ENCODE measurements around the gene NEXN. TPM values are rescaled to one million over a fixed set of nuclear protein-coding genes. Genes with fewer than 3 reads are reported as not detected.

Gene NEXN
- total RNA-seq, 3 donors from 2014 or later = 12.8 to 18.4 (median 17.3) TPM

DNA sequence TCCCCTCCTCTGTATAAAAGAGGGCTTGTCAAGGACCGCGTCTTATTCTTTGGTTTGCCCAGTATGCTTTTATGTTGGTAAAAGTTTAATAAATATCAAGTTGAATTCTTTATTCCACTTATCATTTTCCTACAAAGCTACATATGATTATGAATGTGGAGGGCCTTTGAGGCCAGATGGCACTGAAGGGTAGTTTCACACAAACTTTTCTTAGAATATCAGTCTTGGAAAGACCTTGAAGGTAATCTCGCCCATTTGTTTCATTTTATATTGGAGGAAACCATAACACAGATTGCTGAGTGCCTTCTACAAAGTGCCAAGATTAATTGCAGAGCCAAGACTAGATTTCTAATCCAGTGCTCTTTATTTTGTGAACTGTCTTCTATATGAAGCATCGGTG lies 96.2 kb downstream of the NEXN start:
- Histone ChIP-seq H3K36me3 (no peaks in the 10 kb centered on the region), H3K27ac (no peak overlapping the region), H3K27me3 (no peaks in the 10 kb centered on the region), H3K4me3 (no peak overlapping the region), H3K4me1 (no peaks in the 10 kb centered on the region), H3K9me3 (no peaks in the 10 kb centered on the region)
- TF ChIP-seq POLR2A (IDR thresholded peaks at IDR 0.05) = no peak
- TF ChIP-seq, protein P1, sequence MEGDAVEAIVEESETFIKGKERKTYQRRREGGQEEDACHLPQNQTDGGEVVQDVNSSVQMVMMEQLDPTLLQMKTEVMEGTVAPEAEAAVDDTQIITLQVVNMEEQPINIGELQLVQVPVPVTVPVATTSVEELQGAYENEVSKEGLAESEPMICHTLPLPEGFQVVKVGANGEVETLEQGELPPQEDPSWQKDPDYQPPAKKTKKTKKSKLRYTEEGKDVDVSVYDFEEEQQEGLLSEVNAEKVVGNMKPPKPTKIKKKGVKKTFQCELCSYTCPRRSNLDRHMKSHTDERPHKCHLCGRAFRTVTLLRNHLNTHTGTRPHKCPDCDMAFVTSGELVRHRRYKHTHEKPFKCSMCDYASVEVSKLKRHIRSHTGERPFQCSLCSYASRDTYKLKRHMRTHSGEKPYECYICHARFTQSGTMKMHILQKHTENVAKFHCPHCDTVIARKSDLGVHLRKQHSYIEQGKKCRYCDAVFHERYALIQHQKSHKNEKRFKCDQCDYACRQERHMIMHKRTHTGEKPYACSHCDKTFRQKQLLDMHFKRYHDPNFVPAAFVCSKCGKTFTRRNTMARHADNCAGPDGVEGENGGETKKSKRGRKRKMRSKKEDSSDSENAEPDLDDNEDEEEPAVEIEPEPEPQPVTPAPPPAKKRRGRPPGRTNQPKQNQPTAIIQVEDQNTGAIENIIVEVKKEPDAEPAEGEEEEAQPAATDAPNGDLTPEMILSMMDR (IDR thresholded peaks at IDR 0.05) = no peak
- TF ChIP-seq POLR2AphosphoS5 (IDR thresholded peaks at IDR 0.05) = no peak
- no peak for DNase-seq (ENCODE audit: low spot score in 2 of 2)
- intact Hi-C loops (cut with DNase I; ENCODE audit: low total_unique reads) = no loop called here

DNA sequence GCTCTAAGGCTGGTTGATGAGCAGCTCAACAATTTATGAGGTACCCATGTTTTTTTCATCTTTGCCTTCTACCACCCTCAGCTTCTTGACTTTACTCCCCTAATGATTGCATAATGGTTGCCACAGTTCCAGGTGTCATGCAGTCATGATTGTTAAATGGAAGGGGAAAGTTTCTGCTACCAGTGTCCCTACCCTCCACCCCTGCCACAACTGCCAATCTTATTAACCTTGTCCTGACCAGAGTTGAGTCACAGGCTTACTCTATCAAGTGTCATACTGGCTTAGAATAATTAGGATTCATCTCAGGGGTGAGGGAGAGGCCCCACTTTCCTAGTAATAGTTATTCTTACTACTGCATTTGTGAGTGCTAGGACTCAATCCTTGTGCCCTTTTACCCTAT lies 98.4 kb downstream of the NEXN start:
- TF ChIP-seq, protein P1 (IDR thresholded peaks at IDR 0.05) = no peak
- TF ChIP-seq POLR2AphosphoS5 (IDR thresholded peaks at IDR 0.05) = no peak
- intact Hi-C loops (cut with DNase I; ENCODE audit: low total_unique reads) = no loop called here
- no peaks in the 10 kb centered on the region for H3K4me1 ChIP-seq

DNA sequence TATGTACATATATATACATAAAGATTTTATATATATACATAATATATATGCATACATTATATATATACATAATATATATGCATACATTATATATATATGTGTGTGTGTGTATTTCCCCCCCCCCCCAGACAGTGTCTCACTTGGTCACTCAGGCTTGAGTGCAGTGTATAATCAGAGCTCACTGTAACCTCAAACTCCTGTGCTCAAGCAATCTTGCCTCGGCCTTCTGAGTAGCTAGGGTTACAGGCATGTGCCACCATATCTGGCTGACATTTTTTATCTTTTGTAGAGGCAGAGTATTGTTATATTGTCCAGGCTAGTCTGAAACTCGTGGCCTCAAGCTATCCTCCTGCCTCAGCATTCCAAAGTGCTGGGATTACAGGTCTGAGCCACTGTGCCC lies 99.5 kb downstream of the NEXN start:
- Histone ChIP-seq H3K9me3 (no peaks in the 10 kb centered on the region), H3K4me1 (no peaks in the 10 kb centered on the region), H3K4me3 (no peak overlapping the region), H3K27me3 (no peaks in the 10 kb centered on the region), H3K36me3 (no peaks in the 10 kb centered on the region), H3K27ac (no peak overlapping the region)
- DNase-seq (ENCODE audit: low spot score in 2 of 2) = no peak
- TF ChIP-seq, protein P1 (IDR thresholded peaks at IDR 0.05) = no peak
- TF ChIP-seq POLR2AphosphoS5 (IDR thresholded peaks at IDR 0.05) = no peak
- TF ChIP-seq POLR2A (IDR thresholded peaks at IDR 0.05) = no peak
- intact Hi-C loops (cut with DNase I; ENCODE audit: low total_unique reads) = no loop called here

More for the DNA sequence above, 98.4 kb downstream of the NEXN start:
- no peak for DNase-seq (ENCODE audit: low spot score in 2 of 2)
- no peak overlapping the region for H3K4me3 ChIP-seq
- H3K9me3 ChIP-seq = no peaks in the 10 kb centered on the region
- no peak overlapping the region for H3K27ac ChIP-seq
- H3K36me3 ChIP-seq = no peaks in the 10 kb centered on the region
- no peaks in the 10 kb centered on the region for H3K27me3 ChIP-seq

DNA sequence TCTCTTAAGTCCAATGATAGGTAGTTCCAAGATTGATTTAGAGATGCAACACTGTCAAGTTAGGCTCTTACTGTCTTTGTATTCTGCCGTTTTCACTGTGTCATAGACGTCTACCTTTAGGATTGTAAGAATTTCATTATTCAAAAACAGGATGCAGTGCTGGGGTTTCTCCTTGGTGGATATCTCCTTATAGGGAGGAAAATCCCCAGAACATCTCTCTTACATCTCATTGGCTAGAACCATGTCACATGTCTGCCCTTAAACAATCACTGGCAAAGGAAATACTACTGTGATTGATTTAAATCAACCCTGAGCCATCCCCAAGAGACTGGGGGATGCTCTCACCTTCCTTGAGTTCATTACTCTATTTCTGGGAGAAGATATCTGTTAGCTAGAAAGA lies 101.3 kb downstream of the NEXN start:
- no peak overlapping the region for H3K4me3 ChIP-seq
- H3K27me3 ChIP-seq = no peaks in the 10 kb centered on the region
- no peaks in the 10 kb centered on the region for H3K4me1 ChIP-seq
- TF ChIP-seq, protein P1 (IDR thresholded peaks at IDR 0.05) = no peak
- TF ChIP-seq POLR2A (IDR thresholded peaks at IDR 0.05) (no peak), POLR2AphosphoS5 (IDR thresholded peaks at IDR 0.05) (no peak)
- no peaks in the 10 kb centered on the region for H3K36me3 ChIP-seq
- no peaks in the 10 kb centered on the region for H3K9me3 ChIP-seq
- intact Hi-C loops (cut with DNase I; ENCODE audit: low total_unique reads) = no loop called here
- H3K27ac ChIP-seq = no peak overlapping the region
- DNase-seq (ENCODE audit: low spot score in 2 of 2) = no peak

DNA sequence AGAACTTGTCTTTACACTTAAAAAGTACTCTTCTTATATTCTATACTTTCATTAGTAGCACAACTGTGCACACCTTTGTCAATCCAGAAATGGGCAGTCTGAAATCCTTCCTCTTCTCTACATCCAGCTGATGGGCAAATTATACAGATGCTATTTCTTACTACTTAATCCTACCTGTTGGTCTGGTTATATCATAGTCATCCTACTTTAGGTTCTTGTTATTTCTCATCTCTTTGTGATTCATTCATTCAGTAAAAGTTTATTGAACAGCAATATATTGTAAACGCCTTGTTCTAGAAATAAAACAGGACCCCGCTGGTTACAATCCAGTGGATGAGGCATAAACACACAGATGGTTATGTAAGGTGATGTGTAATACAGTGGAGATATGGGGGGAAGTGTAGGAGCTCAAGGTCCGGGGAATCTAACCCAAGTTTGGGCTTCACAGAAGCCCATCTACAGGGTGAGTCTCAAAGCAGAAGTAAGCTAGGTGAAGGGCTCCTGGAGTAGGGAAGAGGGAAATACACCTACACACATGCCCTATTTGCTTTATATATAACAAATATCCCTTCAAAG lies 102.3 kb downstream of the NEXN start:
- Histone ChIP-seq H3K36me3 (no peaks in the 10 kb centered on the region), H3K4me3 (no peak overlapping the region), H3K27ac (no peak overlapping the region), H3K27me3 (no peaks in the 10 kb centered on the region), H3K4me1 (no peaks in the 10 kb centered on the region), H3K9me3 (no peaks in the 10 kb centered on the region)
- DNase-seq (ENCODE audit: low spot score in 2 of 2) = no peak
- no peak for TF ChIP-seq POLR2A (IDR thresholded peaks at IDR 0.05)
- no peak for TF ChIP-seq POLR2AphosphoS5 (IDR thresholded peaks at IDR 0.05)
- TF ChIP-seq, protein P1 (IDR thresholded peaks at IDR 0.05) = no peak
- intact Hi-C loops (cut with DNase I; ENCODE audit: low total_unique reads) = no loop called here

Measured in breast epithelium (tissue), 4 donors.